GM19372 (cell line): Measurements from ENCODE around the gene EEIG1.
"Not testable (repeated sequence)": the region's sequence is repeated elsewhere in the genome, so short reads cannot be mapped to it uniquely, and the experiment has no call there.

ENCODE experiments used
- ATAC-seq: cut with Tn5 transposase; IDR thresholded peaks from one replicate; pipeline ENCODE4 v1.9.1; 2021; ENCODE audit warnings: mild to moderate bottlenecking, low read depth, moderate library complexity; ENCODE audit not compliant: unreplicated experiment

EEIG1 gene

GRCh38 chr9:127980706-127981558, at the start of gene EEIG1:
TSS of gene EEIG1 (minus strand) at chr9:127980989. CDS start at chr9:127980137, 852 bp downstream.
- peak; percentile 77 for ATAC-seq

GRCh38 chr9:128027705-128028104, 46.9 kb upstream of the EEIG1 start:
- no peak for ATAC-seq

- no peak for ATAC-seq
Measured at GRCh38 chr9:128026773-128027541, 46.2 kb upstream of the EEIG1 start.

GRCh38 chr9:128026255-128026772, 45.5 kb upstream of the EEIG1 start:
- ATAC-seq: no peak

- no peak for ATAC-seq
Measured at GRCh38 chr9:128025736-128026135, 44.9 kb upstream of the EEIG1 start.

DNA sequence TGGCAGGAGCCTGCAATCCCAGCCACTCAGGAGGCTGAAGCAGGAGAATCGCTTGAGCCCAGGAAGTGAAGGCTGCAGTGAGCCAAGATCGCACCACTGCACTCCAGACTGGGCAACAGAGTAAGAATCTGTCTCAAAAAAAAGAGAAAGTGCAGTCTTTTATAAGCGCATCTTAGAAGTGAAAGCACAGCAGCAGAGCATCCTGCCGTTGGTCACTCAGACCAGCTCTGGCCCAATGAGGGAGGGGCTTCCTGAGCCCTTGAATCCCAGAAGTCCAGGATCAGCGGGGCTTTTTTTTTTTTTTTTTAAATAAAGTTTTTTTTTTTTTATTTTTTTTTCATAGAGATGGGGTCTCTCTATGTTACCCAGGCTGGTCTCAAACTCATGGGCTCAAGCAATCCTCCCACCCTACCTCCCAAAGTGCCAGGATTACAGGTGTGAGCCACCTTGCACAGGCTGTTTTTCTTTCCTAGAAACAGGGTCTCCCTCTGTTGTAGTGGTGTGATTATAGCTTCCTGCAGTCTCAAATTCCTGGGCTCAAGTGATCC, 44.0 kb upstream of the EEIG1 start:
- no peak for ATAC-seq

- not testable (repeated sequence) for ATAC-seq
Measured at GRCh38 chr9:128023671-128024070, 42.9 kb upstream of the EEIG1 start.

- ATAC-seq: no peak
Measured at GRCh38 chr9:128022886-128023285, 42.1 kb upstream of the EEIG1 start.

GRCh38 chr9:128021098-128021497, 40.3 kb upstream of the EEIG1 start:
- no peak for ATAC-seq

GRCh38 chr9:128020692-128021091, 39.9 kb upstream of the EEIG1 start:
- ATAC-seq: no peak

- ATAC-seq: no peak
Measured at GRCh38 chr9:128015696-128016095, 34.9 kb upstream of the EEIG1 start.

- no peak for ATAC-seq
Measured at GRCh38 chr9:128011071-128011817, 30.5 kb upstream of the EEIG1 start.

GRCh38 chr9:128009639-128010038, 28.9 kb upstream of the EEIG1 start:
- no peak for ATAC-seq

GRCh38 chr9:128008171-128008570, 27.4 kb upstream of the EEIG1 start:
- no peak for ATAC-seq

- ATAC-seq: no peak
Measured at GRCh38 chr9:128007566-128008138, 26.9 kb upstream of the EEIG1 start.

GRCh38 chr9:128006332-128006996, 25.7 kb upstream of the EEIG1 start:
- no peak for ATAC-seq

DNA sequence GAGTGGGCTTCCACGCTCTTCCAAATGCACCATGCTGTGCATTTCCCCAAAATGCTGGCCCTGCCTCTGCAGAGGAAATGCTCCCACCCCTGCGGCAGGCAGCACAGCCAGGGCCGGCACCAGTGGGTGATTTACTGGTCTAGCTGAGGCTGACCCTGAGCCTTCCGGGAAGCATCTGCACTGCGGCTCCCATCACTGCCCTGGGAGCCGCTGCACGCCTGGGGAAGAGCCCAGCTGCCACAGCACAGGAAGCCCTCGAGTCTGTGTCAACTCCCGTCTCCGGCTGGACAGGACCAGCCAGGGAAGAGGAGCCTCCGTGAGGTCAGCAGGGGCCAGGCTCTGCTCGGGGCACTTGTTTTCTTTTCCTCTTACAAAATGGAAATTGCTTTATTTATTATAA, 25.1 kb upstream of the EEIG1 start:
- no peak for ATAC-seq

GRCh38 chr9:128003966-128004604, 23.3 kb upstream of the EEIG1 start:
- ATAC-seq: no peak

DNA sequence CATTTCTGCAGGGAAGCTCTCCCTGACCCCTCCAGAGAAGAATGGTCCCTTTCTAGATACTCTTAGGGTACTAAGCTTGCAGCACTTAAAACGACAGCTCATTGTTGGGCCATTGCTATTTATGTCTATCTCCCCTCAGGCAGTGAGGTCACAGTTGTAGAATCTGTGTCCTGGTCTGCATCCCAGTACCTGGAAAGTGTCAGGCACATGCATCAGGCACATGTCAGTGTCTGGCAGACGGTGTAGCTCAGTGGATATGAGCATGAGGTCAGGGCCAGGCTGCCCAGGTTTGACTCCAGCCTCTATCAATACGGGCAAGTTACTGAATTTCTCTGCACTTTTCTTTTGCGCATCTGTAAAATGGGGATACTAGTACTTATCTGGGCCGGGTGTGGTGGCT, 22.2 kb upstream of the EEIG1 start:
- ATAC-seq: no peak
